Keratinocyte (primary cell): ENCODE measurements around the gene NRXN2.

Experiments
- EZH2 ChIP-seq: IDR thresholded peaks from one replicate; pipeline ENCODE4 v1.6.1; 2012; ENCODE audit warnings: inconsistent platforms, mild to moderate bottlenecking, low read length, moderate library complexity
- TF ChIP-seq, protein P1 (sequence below), 3 experiments: IDR thresholded peaks in 1 of 3; conservative IDR thresholded peaks in 1 of 3; optimal IDR thresholded peaks in 1 of 3; 2 replicates in 2 of 3; 3 replicates in 1 of 3; pipeline versions ENCODE3 to v1.5.1; 2011; ENCODE audit warnings: low read length in 3 of 3, mild to moderate bottlenecking in 3 of 3, moderate library complexity in 2 of 3, control low read depth in 1 of 3, inconsistent platforms in 1 of 3; ENCODE audit not compliant: insufficient read depth in 2 of 3; ENCODE audit errors: extremely low read depth in 1 of 3

DNA sequence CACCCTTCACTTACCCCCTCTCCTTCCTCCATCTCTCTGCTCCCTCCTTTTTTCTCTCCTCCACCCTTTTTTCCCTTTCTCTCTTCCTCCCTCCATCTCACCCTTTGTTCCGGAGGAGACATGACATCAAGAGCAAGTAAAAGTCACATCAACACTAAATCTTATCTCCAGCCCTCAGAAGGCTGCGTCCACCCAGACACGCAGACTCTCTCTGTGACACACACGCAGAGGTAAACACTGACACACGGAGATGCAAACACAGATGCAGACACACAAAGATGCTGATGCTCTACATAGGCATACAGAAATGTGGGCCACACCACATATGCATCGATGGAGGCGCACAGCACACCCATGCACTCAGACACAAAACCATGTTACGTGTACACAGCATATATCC is 27.0 kb downstream of the NRXN2 start:
- TF ChIP-seq, protein P1, sequence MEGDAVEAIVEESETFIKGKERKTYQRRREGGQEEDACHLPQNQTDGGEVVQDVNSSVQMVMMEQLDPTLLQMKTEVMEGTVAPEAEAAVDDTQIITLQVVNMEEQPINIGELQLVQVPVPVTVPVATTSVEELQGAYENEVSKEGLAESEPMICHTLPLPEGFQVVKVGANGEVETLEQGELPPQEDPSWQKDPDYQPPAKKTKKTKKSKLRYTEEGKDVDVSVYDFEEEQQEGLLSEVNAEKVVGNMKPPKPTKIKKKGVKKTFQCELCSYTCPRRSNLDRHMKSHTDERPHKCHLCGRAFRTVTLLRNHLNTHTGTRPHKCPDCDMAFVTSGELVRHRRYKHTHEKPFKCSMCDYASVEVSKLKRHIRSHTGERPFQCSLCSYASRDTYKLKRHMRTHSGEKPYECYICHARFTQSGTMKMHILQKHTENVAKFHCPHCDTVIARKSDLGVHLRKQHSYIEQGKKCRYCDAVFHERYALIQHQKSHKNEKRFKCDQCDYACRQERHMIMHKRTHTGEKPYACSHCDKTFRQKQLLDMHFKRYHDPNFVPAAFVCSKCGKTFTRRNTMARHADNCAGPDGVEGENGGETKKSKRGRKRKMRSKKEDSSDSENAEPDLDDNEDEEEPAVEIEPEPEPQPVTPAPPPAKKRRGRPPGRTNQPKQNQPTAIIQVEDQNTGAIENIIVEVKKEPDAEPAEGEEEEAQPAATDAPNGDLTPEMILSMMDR (optimal IDR thresholded peaks at IDR 0.05 in 1 of 3, IDR thresholded peaks at IDR 0.05 in 1 of 3, conservative IDR thresholded peaks at IDR 0.05 in 1 of 3; ENCODE audit: extremely low read depth in 1 of 3, insufficient read depth in 2 of 3, low read length in 3 of 3), result no peak
- TF ChIP-seq EZH2, result no peak
